ENCODE data around the gene GH2.
"Not testable (repeated sequence)": the region's sequence is repeated elsewhere in the genome, so short reads cannot be mapped to it uniquely, and the experiment has no call there.

Gene GH2

DNA sequence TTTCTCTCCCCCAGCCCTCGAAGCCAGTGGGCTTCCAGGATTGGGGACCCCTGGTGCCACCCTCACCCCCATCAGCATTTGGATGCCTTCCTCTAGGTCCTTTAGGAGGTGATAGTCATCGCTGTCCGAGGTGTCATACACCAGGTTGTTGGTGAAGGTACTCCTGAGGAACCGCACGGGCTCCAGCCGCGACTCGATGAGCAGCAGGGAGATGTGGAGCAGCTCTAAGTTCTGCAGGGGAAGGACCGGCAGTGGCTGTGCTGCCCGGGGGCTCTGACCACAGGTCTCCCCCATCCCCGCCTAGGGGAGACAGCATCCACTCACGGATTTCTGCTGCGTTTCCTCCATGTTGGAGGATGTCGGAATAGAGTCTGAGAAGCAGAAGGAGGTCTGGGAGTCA lies 28.4 kb upstream of the GH2 start:
- no peak for DNase-seq

DNA sequence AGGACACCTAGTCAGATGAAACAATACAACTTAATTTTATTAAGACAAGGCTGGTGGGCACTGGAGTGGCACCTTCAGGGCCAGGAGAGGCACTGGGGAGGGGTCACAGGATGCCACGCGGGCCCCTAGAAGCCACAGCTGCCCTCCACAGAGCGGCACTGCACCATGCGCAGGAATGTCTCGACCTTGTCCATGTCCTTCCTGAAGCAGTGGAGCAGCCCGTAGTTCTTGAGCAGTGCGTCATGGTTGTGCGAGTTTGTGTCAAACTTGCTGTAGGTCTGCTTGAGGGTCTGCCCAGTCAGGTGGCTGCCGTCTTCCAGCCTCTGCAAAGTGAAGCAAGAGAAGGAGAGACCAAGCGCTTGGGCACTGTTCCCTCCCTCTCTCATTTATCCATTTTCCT lies 27.8 kb upstream of the GH2 start:
- not testable (repeated sequence) for DNase-seq

DNA sequence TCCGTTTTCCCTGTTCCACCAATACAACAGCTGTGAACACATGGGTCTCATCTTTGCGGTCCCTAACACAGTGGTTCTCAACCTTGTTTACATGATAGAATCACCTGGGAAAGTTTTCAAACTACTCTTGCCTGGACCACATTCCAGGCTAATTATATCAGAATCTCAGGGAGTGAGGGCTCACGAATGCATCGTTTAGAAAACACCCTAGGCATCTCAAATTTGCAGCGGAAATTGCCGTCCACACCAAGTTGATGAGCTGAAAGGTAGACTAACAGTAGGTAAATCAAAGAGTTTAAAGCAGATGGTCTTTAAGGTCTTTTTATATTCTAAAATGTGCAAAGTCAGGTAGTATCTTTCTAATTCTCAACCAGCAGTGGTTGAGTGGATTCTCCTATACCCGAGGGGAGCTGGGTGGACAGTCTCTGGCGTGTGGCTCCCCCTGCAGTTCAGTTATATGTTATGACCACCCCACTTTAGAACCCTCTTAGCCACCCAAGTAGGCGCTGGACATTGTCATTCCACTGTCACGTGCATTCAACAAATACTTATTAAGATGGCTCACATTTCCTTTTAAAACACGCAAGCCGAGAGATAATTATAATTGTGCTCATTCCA lies 25.5 kb upstream of the GH2 start:
- DNase-seq: not testable (repeated sequence)

DNA sequence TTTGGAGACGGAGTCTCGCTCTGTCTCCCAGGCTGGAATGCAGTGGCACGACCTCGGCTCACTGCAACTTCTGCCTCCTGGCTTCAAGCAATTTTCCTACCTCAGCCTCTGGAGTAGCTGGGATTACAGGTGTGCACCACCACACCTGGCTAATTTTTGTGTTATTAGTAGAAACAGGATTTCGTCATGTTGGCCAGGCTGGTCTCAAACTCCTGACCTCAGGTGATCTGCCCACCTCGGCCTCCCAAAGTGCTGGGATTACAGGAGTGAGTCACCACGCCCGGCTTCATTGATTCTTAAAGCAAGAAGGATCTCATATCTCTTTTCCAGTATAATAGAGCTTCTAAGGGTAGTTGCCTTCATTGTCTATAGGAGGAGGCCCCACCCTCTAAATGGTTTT lies 23.1 kb upstream of the GH2 start:
- DNase-seq: not testable (repeated sequence)

DNA sequence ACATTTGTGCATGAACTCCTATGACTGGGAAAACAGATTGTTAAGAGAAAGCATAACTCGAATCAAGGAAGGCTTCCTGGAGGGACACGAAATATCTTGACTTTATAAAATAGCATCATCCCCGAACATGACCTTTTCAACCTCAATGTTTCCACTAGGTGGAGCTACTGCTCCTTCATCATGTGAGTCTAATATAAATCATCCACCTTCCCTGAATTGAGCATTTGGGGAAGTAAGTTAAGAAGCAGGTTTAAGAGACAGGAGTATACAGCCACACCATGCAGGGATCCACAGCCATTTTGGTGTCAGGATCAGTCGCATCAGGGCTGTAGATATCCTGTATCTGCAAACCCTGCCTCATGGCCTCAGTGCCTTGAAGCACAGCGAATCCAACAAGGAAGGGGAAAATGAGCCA lies 22.1 kb upstream of the GH2 start:
- DNase-seq: not testable (repeated sequence)

DNA sequence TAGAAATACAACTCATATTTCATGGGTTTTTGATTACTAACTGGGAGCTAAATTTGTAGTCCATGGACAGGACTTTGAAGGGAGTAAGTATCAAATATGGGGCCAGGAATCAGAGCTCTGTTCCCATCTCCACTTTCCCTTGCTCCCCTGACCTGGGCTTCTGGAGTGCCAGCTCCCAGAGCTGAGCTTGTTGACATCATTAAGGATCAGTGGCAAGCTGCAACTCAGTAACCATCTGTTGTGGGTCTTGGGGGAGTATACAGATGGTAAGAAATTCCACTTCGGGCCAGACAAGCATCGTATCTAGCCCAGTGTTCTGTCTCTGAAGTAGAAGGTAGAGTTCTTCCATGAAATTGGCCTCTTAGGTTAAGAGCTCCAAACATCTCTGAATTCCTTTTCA lies 20.2 kb upstream of the GH2 start:
- not testable (repeated sequence) for DNase-seq

DNA sequence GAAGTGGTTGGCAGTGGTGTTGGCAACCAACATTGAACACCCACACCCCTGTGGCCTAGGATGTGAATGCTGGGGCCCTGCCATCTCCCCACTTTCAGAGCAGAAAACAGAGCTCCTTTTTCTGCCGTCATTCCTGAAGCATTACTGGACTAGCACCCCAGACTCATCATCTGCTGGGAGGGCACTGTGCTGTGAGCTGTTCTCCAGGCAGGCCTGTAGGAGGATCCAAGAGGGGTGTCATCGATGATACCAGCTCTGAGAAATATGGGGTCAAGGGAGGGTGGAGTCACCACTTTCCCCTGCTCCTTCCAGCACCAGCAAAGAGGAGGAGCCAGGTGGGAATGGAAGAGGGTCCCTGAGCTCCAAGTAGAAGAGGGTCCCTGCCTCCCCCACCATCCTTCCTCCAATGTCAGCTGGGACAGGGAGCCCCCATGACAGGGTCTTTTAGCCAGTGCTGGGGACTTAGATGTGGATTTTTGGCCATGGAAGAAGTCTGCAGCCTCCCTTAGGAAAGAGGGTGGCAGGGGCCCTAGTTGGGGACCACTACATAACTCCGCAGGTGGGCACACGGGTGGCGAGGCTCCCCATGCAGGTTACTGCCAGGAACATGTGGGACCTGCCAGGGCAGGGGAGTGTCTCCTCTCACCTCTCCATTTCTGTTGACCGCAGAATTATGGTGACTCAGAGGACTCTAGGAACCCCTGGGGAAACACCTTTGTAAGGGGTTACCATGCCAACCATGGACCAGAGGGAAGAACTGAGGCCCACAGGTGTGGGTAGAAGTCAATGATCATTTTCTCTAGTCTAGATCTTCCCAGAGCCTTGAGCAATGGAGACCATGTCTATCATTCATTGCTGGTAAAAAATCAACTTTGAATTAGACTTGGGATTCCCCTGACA lies 17.4 kb upstream of the GH2 start:
- DNase-seq: not testable (repeated sequence)

DNA sequence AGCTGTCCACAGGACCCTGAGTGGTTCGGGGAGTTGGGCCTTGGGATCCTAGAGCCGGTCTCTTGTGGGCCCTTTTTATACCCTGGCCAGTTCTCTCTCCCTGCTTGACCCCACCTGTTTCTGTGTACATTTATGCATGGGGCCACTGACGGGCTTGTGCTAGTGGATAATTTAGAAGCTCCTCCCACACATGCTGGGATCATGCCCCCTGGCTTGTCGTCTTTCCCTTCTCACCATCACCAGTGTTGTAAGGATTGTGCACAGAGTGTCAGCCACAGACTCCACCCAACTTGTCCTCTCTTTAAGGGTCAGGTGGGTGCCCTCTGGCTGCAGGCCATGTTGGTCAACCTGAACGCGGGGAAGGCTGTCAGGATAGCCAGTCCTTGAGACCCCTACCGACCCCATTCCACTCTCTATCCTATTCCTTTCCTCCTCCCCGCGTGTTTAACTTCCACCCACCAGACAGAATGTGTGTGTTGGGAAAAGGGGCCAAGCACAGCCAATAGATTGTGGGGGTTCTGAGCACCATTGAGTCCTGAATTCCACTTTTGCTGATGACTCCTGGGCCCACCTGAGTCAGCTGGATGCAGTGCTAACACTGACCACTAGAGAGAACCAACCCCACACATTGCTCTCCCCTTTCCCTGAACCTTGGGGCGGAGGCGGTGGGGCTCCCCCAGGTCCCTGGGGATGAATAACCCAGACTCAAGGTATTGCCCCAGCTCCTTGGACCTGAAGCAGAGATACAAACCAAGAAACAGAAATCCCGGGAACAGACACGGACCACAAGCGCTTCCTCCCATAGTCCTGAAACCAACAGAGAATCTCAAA lies 15.0 kb upstream of the GH2 start, which contains the start of gene CSH1:
Gene CSH1 (minus strand): TSS at position 51 of the 831 bp plus-strand sequence. CDS start 63 bp downstream, outside the sequence.
- DNase-seq: not testable (repeated sequence)

DNA sequence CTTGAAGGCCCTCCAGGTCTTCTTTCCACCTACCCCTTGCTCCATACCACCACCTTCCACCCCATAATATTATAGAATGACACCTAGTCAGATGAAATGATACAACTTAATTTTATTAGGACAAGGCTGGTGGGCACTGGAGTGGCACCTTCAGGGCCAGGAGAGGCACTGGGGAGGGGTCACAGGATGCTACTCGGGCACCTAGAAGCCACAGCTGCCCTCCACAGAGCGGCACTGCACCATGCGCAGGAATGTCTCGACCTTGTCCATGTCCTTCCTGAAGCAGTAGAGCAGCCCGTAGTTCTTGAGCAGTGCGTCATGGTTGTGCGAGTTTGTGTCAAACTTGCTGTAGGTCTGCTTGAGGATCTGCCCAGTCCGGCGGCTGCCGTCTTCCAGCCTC lies 13.1 kb upstream of the GH2 start:
- not testable (repeated sequence) for DNase-seq

DNA sequence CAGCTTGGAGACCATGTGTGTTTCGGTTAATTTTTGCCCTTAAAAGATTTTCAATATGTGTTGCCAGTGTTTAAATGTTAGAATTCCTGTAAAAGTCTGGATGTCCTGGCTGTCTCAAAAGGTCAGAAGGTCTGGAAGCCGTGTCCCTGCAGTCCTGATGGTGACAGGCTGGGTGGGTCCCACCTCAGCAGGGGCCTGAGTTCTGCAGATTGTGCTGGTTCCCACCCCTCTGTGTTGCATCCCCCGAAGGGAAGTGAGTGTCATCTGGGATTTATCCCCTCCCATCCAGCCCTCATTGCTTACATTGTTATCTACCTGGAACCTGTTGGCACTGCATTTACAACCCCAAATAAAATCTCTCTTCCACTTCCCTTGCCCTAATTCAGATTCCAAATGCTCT lies 12.3 kb upstream of the GH2 start:
- DNase-seq: not testable (repeated sequence)

DNA sequence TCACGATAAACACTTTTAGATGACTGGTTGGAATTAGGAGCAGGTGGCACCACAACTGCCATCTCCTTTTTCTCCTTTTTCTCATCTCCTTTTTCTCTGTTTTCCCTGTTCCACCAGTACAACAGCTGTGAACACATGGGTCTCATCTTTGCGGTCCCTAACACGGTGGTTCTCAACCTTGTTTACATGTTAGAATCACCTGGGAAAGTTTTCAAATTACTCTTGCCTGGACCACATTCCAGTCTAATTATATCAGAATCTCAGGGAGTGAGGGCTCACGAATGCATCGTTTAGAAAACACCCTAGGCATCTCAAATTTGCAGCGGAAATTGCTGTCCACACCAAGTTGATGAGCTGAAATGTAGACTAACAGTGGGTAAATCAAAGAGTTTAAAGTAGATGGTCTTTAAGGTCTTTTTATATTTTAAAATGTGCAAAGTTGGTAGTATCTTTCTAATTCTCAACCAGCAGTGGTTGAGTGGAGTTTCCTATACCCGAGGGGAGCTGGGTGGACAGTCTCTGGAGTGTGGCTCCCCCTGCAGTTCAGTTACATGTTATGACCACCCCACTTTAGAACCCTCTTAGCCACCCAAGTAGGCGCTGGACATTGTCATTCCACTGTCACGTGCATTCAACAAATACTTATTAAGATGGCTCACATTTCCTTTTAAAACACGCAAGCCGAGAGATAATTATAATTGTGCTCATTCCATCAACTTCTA lies 10.7 kb upstream of the GH2 start:
- DNase-seq: not testable (repeated sequence)

DNA sequence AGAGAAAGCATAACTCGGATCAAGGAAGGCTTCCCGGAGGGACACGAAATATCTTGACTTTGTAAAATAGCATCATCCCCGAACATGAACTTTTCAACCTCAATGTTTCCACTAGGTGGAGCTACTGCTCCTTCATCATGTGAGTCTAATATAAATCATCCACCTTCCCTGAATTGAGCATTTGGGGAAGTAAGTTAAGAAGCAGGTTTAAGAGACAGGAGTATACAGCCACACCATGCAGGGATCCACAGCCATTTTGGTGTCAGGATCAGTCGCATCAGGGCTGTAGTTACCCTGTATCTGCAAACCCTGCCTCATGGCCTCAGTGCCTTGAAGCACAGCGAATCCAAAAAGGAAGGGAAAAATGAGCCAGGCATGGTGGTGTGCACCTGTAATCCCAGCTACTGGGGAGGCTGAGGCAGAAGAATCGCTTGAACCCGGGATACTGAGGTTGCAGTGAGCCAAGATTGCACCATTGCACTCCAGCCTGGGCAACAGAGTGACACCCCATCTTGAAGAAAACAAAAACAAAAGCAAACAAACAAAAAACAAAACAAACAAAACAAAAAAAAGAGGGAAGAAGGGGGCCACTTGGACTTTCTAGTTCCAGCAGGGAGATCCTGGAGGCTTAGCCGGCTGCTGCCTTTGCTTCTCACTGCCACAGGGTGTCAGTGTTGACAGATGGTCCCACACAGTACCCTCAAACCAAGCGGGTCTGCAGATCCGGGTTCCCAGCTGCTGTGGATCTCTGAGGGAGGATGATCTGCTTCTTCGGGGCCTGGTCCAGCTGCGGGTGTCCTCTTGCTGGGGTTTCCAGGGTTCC lies 7.5 kb upstream of the GH2 start:
- not testable (repeated sequence) for DNase-seq

DNA sequence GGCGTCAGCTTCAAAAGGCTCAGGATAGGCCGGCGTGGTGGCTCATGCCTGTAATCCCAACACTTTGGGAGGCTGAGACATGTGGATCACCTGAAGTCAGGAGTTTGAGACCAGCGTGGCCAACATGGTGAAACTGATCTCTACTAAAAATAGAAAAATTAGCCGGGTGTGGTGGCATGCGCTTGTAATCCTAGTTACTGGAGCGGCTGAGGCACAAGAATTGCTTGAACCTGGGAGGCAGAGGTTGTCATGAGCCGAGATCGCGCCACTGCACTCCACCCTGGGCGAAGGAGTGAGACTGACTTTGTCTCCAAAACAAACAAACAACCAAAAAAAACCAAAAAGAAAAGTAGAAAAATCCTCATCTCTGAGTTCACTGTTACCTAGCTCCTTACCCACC lies 3.4 kb upstream of the GH2 start:
- DNase-seq: not testable (repeated sequence)

DNA sequence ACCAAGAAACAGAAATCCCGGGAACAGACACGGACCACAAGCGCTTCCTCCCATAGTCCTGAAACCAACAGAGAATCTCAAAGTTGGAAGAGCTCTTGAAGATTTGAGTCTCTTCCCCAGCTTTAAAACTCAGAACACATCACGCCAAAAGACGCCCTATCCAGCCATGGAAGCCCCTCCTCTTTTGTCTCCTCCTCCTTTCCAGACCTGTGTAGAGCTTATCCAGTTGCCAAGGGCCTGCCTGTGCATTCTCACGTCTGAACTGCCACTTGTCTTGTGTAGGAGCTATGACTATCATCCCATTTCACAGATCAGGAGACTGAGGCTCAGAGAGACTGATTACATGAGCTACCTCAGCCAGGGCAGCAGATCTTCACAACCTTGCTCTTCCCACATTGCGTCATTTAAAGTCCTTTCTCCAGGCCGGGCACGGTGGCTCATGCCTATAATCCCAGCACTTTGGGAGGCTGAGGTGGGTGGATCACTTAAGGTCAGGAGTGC lies 932 bp upstream of the GH2 start:
- not testable (repeated sequence) for DNase-seq

DNA sequence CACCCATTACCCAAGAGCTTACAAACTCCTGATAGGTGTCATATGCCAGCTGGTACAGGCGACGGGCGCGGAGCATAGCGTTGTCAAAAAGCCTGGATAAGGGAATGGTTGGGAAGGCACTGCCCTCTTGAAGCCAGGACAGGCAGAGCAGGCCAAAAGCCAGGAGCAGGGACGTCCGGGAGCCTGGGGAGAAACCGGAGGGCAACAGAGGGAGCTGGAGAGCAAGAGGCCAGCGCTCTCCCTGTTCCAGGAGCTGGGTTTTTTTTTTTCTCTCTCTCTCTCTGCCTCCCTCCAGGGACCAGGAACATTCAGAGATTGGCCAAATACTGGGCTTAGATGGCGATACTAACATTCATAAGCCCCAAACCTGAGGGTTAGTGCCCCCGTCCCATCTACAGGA lies 407 bp downstream of the GH2 start:
- DNase-seq: not testable (repeated sequence)

DNA sequence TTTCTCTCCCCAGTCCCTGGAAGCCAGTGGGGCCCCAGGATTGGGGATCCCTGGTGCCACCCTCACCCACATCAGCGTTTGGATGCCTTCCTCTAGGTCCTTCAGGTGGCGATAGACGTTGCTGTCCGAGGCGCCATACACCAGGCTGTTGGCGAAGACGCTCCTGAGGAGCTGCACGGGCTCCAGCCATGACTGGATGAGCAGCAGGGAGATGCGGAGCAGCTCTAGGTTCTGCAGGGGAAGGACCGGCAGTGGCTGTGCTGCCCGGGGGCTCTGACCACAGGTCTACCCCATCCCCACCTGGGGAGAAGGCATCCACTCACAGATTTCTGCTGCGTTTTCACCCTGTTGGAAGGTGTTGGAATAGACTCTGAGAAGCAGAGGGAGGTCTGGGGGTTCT lies 1.0 kb downstream of the GH2 start:
- DNase-seq: no peak

DNA sequence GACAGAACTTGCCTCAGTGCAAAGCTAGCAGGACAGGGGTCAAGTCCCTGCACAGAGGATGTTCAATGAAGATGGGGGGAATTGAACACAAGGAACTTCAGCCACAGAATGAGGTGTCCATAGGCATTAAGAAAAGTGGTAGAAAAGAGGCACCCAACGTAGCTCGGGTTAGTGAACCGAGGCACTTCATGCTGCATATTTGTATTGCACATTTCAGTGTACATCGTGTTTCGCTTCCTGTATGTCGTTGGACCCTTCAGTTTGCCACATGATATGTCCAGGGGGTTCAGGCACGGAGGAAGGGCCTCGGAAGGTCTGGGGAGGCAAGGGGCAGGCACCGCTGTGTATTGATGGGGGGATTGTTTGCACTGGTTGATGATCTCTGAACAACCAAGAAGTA lies 3.3 kb downstream of the GH2 start:
- not testable (repeated sequence) for DNase-seq

DNA sequence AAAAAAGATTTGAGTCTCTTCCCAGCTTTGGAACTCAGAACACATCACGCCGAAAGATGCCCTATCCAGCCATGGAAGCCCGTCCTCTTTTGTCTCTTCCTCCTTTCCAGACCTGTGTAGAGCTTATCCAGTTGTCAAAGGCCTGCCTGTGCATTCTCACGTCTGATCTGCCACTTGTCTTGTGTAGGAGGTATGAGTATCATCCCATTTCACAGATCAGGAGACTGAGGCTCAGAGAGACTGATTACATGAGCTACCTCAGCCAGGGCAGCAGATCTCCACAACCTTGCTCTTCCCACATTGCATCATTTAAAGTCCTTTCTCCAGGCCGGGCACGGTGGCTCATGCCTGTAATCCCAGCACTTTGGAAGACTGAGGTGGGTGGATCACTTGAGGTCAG lies 7.1 kb downstream of the GH2 start:
- DNase-seq: not testable (repeated sequence)

DNA sequence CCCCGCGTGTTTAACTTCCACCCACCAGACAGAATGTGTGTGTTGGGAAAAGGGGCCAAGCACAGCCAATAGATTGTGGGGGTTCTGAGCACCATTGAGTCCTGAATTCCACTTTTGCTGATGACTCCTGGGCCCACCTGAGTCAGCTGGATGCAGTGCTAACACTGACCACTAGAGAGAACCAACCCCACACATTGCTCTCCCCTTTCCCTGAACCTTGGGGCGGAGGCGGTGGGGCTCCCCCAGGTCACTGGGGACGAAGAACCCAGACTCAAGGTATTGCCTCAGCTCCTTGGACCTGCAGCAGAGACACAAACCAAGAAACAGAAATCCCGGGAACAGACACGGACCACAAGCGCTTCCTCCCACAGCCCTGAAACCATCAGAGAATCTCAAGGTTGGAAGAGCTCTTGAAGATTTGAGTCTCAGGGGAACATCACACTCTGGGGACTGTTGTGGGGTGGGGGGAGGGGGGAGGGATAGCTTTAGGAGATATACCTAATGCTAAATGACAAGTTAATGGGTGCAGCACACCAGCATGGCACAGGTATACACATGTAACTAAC lies 7.6 kb downstream of the GH2 start:
- not testable (repeated sequence) for DNase-seq

DNA sequence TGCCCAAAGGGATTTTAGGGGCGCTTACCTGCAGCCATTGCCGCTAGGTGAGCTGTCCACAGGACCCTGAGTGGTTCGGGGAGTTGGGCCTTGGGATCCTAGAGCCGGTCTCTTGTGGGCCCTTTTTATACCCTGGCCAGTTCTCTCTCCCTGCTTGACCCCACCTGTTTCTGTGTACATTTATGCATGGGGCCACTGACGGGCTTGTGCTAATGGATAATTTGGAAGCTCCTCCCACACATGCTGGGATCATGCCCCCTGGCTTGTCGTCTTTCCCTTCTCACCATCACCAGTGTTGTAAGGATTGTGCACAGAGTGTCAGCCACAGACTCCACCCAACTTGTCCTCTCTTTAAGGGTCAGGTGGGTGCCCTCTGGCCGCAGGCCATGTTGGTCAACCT lies 8.2 kb downstream of the GH2 start, which contains the start of gene CSH2:
Gene CSH2 (minus strand): TSS at position 101 of the 400 bp plus-strand sequence. CDS start 63 bp downstream, at position 38.
- not testable (repeated sequence) for DNase-seq
